Kasumi-1 (cell line): ENCODE data around the gene EBPL.
"Not testable (repeated sequence)": the region's sequence is repeated elsewhere in the genome, so short reads cannot be mapped to it uniquely, and the experiment has no call there.

Experiments
- DNase-seq, 2 experiments: peaks; one replicate each; lab custom pipeline; 2025; lab: John Stamatoyannopoulos, UW

The EBPL gene

GRCh38 chr13:49635599-49636433, 55.5 kb downstream of the EBPL start:
- no peak for DNase-seq

- no peak for DNase-seq
Observed at GRCh38 chr13:49633710-49634109, 57.6 kb downstream of the EBPL start.

- DNase-seq: no peak
Observed at GRCh38 chr13:49632156-49632555, 59.1 kb downstream of the EBPL start.

DNA sequence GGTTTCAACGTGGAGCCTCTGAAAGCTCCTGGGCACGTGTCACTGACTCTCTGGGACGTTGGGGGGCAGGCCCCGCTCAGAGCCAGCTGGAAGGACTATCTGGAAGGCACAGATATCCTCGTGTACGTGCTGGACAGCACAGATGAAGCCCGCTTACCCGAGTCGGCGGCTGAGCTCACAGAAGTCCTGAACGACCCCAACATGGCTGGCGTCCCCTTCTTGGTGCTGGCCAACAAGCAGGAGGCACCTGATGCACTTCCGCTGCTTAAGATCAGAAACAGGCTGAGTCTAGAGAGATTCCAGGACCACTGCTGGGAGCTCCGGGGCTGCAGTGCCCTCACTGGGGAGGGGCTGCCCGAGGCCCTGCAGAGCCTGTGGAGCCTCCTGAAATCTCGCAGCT, 60.7 kb downstream of the EBPL start:
- no peak for DNase-seq

DNA sequence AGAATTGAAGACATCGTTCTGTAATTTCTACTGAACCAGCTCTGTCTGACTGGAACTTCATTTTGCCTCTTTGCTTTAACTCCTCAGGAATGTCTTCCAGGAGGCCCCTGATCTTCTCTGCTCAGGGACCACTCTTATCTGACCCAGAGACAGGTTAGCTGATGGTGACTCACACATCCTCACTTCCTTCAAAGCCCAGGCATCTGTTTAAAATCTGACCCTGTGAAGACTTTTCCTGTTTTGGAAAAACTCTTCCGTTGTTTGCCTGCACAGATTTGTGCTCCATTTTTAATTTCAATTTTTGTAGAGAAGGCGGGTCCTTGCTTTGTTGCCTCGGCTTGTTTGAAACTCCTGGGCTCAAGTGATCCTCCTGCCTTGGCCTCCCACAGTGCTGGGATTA, 61.3 kb downstream of the EBPL start:
- DNase-seq: no peak

GRCh38 chr13:49629196-49629938, 61.9 kb downstream of the EBPL start:
- no peak for DNase-seq

- peak; percentile 92 to 96 for DNase-seq
Observed at GRCh38 chr13:49627831-49628652, 63.2 kb downstream of the EBPL start, which contains the start of gene ARL11. Gene ARL11 (plus strand): TSS chr13:49628507. CDS start chr13:49630448, 1,941 bp downstream.

DNA sequence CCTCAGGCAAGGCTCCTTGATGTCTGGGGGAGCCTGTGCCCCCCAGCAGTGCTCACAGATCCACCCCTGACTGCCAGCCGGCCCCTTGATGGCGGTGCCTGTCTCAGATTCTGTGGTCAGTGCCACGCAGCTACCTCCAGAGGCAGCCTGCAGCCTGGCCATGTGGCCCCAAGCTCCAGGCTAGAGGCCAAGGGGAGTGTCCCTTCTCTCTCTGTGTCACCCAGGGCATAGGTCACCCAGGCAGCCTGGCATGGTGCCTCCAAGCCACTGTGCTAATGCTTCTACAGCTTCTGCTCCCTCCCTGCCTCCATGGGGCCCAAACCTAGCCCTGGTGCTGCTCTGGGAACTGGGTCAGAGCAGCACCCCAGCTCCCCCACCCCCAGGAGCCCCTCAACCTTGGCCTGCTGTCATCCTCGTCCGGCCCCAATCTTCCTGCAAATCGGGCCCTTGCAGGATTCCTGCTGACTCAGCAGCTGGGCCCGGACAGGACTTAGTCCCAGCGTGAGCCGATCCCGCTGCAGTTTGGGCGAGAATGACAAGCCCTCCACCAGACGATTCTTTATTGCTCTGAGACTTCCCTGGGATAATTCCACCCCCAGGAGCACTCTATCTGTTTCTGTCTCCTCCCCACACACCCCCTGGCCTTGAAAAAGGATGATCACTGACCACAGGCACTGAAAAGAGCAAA, 65.8 kb downstream of the EBPL start:
- no peak for DNase-seq

GRCh38 chr13:49624229-49624628, 67.1 kb downstream of the EBPL start:
- no peak for DNase-seq

DNA sequence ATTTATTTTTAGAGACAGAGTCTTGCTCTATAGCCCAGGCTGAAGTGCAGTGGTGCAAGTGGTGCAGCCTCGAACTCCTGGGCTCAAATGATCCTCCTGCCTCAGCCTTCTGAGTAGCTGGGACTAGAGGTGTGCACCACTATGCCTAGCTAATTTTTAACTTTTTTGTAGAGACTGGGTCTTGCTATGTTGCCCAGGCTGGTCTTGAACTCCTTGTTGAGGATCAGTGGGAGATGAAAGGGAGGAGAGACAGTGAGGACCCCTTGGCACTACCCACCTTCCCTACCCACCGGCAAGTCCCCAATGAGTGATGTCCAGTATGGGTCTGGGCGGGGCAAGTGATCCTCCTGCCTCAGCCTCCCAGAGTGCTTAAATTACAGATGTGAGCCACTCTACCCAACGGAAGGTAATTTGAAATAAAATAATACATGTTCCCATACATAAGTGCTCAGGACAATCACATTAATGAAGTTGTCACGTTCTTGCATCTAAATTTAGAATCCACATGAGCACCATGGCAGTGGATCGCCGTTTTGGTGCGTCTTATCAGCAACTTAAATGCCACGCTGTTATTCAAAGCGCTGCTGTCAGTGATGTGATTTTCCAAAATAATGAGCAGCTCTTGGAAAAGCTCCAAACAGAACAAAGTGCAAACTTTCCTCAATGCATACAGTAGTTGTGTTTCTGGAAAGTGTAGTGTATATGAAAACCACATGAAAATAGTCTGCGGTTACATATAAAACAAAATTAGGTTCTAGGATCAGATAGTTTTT, 68.9 kb downstream of the EBPL start:
- DNase-seq: no peak

- DNase-seq: peak; percentile 33 to 45
Observed at GRCh38 chr13:49620170-49620621, 71.1 kb downstream of the EBPL start.

DNA sequence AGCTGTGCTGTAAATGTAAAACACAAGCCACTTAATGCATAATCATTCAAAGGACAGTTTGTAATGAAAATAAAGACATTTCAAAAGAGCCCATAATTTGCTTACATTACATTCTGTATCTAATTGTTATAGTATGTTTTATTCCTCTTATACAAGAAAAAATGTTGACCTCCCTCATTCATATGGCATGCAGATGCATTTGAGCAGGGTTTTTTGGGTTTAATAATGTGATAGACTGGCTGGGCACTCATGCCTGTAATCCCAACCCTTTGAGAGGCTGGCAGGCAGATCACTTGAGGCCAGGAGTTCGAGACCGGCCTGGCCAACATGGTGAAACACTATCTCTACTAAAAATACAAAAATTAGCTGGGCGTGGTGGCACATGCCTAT, 74.6 kb downstream of the EBPL start:
- DNase-seq: no peak

- DNase-seq: no peak
Observed at GRCh38 chr13:49615836-49616675, 75.2 kb downstream of the EBPL start.

- DNase-seq: not testable (repeated sequence)
Observed at GRCh38 chr13:49612042-49612441, 79.2 kb downstream of the EBPL start.
